ENCODE data around the gene ERLIN1. TPM values are rescaled to one million over a fixed set of nuclear protein-coding genes. Genes with fewer than 3 reads are reported as not detected.

Gene ERLIN1
- total RNA-seq, 1 donor from 2014 or later: 7.6 TPM

DNA sequence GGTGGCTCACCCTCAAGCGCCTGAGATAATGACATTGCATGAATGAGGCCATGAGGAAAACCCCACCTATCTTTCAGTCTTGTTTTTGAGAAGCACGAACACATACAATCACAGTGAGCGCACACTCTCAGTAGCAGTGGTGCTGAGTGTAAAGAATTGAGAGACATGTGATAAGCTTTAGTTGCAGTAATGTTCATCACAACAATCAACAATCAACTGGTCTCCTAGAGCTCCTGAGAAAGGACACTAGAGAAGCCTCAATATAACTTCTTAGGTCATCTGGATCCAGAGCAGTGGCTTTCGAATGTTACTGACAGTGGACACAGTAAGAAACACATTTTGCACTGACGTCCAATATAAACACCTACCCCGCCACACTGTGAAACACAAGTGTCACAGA, 12.8 kb downstream of the ERLIN1 start:
- no peak for ATAC-seq (ENCODE audit: low read depth)
- Mint-ChIP-seq H3K9me3 (no peaks in the 10 kb centered on the region), H3K36me3 (ENCODE audit: low read depth) (peaks cover 70% of the 10 kb centered on the region), H3K27me3 (no peaks in the 10 kb centered on the region), H3K4me3 (no peak overlapping the region), H3K4me1 (peaks cover 3% of the 10 kb centered on the region), H3K27ac (no peak overlapping the region)
- POLR2A ChIA-PET: no interaction called here
- TF ChIP-seq, protein P1, sequence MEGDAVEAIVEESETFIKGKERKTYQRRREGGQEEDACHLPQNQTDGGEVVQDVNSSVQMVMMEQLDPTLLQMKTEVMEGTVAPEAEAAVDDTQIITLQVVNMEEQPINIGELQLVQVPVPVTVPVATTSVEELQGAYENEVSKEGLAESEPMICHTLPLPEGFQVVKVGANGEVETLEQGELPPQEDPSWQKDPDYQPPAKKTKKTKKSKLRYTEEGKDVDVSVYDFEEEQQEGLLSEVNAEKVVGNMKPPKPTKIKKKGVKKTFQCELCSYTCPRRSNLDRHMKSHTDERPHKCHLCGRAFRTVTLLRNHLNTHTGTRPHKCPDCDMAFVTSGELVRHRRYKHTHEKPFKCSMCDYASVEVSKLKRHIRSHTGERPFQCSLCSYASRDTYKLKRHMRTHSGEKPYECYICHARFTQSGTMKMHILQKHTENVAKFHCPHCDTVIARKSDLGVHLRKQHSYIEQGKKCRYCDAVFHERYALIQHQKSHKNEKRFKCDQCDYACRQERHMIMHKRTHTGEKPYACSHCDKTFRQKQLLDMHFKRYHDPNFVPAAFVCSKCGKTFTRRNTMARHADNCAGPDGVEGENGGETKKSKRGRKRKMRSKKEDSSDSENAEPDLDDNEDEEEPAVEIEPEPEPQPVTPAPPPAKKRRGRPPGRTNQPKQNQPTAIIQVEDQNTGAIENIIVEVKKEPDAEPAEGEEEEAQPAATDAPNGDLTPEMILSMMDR (IDR thresholded peaks at IDR 0.05): no peak
- no peak for DNase-seq
- intact Hi-C loops (cut with micrococcal nuclease): no loop called here
- CTCF ChIA-PET: no interaction called here

GRCh38 chr10:100172349-100172748, 13.5 kb downstream of the ERLIN1 start:
- intact Hi-C loops (cut with micrococcal nuclease): no loop called here
- Mint-ChIP-seq H3K27ac (no peak overlapping the region), H3K4me3 (no peak overlapping the region), H3K9me3 (no peaks in the 10 kb centered on the region), H3K27me3 (no peaks in the 10 kb centered on the region), H3K4me1 (peaks cover 10% of the 10 kb centered on the region), H3K36me3 (ENCODE audit: low read depth) (peaks cover 66% of the 10 kb centered on the region)
- ATAC-seq (ENCODE audit: low read depth) (no peak), DNase-seq (no peak)
- TF ChIP-seq, protein P1 (IDR thresholded peaks at IDR 0.05): no peak
- CTCF ChIA-PET: no interaction called here
- POLR2A ChIA-PET: no interaction called here

- no peak for DNase-seq
- TF ChIP-seq, protein P1 (IDR thresholded peaks at IDR 0.05): no peak
- peaks cover 56% of the 10 kb centered on the region for H3K36me3 Mint-ChIP-seq (ENCODE audit: low read depth)
- H3K4me1 Mint-ChIP-seq: peaks cover 11% of the 10 kb centered on the region
- intact Hi-C loops (cut with micrococcal nuclease): no loop called here
- H3K27me3 Mint-ChIP-seq: no peaks in the 10 kb centered on the region
- no peak for ATAC-seq (ENCODE audit: low read depth)
- H3K27ac Mint-ChIP-seq: no peak overlapping the region
- ChIA-PET CTCF (no interaction called here), POLR2A (no interaction called here)
- H3K9me3 Mint-ChIP-seq: no peaks in the 10 kb centered on the region
- H3K4me3 Mint-ChIP-seq: no peak overlapping the region
Observed at GRCh38 chr10:100168313-100168643, 17.6 kb downstream of the ERLIN1 start.

- DNase-seq (no peak), ATAC-seq (ENCODE audit: low read depth) (no peak)
- Mint-ChIP-seq H3K27ac (peak overlapping the region; percentile 13), H3K4me3 (no peak overlapping the region), H3K4me1 (peaks cover 11% of the 10 kb centered on the region), H3K27me3 (no peaks in the 10 kb centered on the region), H3K9me3 (no peaks in the 10 kb centered on the region), H3K36me3 (ENCODE audit: low read depth) (peaks cover 54% of the 10 kb centered on the region)
- POLR2A ChIA-PET: no interaction called here
- intact Hi-C loops (cut with micrococcal nuclease): no loop called here
- TF ChIP-seq, protein P1 (IDR thresholded peaks at IDR 0.05): no peak
- CTCF ChIA-PET: no interaction called here
Observed at GRCh38 chr10:100167553-100168312, 18.1 kb downstream of the ERLIN1 start.

DNA sequence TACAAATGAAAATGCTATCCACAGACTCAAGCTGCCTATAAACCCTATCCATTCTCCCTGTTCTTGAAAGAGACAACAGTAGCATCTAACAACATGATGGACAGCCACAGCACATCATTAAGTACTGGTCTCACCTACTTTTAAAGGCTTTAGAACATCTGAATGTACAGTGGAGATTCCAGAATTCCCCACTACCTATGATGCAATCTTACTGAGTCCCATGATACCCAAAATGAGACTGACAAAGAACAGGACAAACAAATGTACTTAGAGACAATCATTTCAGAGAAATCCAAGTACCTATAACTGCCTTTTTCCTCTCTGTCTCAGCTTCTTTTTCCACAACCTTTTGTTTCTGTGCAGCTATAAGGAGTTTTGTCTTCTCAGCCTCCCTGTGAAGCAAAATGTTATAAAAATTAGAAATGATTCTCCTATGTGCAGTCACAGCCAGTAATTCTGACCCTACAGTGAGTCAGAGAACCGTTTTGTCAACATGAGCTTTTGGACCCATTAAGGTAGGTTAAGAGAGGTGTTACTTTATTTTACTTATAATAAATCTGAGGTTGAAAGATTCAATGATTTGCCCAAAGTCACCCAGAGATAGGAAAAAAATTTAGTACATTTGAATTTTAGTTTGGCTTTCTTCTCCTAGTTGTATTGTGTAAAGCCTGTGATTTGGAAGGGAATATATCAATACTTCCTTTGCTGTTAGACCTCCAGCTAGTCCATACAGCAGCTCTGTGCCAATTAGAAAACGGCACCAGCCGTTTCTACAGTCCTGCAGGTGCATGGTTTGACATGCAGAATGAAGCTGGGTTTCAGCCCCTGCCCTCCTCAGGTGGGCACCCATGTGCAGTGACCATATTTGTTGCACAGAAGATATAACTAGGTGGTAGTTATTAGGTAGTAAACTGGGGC, 21.9 kb downstream of the ERLIN1 start:
- TF ChIP-seq, protein P1 (IDR thresholded peaks at IDR 0.05): no peak
- POLR2A ChIA-PET: no interaction called here
- no peaks in the 10 kb centered on the region for H3K9me3 Mint-ChIP-seq
- intact Hi-C loops (cut with micrococcal nuclease): no loop called here
- CTCF ChIA-PET: no interaction called here
- DNase-seq (no peak), ATAC-seq (ENCODE audit: low read depth) (no peak)
- peaks cover 11% of the 10 kb centered on the region for H3K4me1 Mint-ChIP-seq
- H3K4me3 Mint-ChIP-seq: no peak overlapping the region
- H3K27ac Mint-ChIP-seq: no peak overlapping the region
- peaks cover 62% of the 10 kb centered on the region for H3K36me3 Mint-ChIP-seq (ENCODE audit: low read depth)
- no peaks in the 10 kb centered on the region for H3K27me3 Mint-ChIP-seq

Measured in activated B cell treated with CpG ODN at 0.5 μM for 24 hours (primary cell).